Renal pelvis (tissue), 4 donors: ENCODE results near the gene SDCCAG8. TPM values are rescaled to one million over a fixed set of nuclear protein-coding genes. Genes with fewer than 3 reads are reported as not detected.

Experiments
- DNase-seq: peaks from one replicate; pipeline ENCODE4 v3.0.0-alpha.2; 2013
- polyA plus RNA-seq, 3 donors: library from polyadenylated mRNA; unstranded; fragments of 120-200 nt; gene quantifications; one replicate each; pipeline ENCODE4 v1.2.1, GENCODE V29; 2013; ENCODE audit not compliant: insufficient read length in 3 of 3

The SDCCAG8 gene
- polyA plus RNA-seq, 3 donors = 30.2 to 52.0 (median 47.2) TPM

DNA sequence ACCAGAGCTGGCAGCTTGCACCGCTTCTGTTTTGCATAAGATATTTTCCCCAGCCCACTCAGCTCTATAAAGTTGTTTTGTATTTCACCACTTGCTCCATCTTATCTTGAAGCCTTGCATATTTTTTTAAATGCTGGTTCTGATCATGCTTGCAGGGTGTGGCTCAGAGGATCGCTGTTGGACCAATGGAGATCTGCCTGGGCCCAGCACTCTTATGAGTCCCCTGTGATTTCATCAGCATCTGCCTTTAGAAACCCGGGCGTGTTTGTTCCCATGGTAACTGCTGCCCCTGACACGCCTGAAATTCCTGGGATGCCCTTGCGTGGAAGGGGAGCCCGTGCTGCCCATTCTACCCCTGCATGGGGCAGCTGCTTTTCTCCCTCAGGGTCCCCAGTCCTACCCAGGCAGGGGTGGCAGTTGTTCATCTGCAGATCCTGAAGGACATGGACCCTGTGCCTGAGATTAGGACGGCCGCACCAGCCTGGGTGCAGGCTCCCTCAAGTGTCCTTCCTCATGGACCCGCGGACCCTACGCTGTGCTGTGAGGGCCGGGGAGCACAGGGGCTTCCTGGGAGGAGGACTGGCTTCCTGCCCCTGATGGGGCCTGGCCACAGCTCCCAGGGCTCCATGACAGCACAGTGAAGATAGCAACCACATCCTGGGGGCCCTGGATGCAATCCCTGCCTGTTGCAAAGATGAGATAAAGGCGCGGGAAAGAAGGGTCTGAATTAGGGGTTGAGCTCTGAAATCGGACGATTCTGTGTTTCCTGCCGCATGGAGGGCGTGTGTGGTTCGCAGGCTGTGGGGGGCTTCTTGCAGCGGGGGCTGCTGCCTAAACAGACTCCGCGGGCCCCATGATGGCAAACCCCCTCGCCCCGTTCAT, 226.5 kb downstream of the SDCCAG8 start:
- no peak for DNase-seq

- DNase-seq = peak; percentile 19
Observed at GRCh38 chr1:243483071-243483771, 227.4 kb downstream of the SDCCAG8 start.

DNA sequence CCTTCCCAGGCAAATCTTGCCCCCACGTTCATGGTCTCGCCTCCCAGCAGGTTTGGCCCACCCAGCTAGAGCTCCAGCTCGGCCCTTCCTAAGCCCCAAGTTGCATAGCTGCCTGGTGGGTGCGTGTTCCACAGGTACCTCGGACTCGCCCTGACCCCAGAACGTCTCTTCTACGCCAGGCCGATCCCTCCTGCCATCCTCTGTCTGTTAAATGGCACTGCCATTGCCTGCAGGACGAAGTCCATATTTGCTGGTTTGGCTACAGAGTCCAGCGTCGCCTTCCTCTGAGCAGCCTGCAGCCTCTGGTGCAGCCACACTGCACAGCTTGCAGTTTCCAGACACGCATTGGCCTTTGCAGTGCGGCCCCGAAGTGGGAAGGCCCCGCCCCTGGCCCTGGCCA, 228.1 kb downstream of the SDCCAG8 start:
- no peak for DNase-seq

- no peak for DNase-seq
Observed at GRCh38 chr1:243487036-243487648, 231.3 kb downstream of the SDCCAG8 start.

DNA sequence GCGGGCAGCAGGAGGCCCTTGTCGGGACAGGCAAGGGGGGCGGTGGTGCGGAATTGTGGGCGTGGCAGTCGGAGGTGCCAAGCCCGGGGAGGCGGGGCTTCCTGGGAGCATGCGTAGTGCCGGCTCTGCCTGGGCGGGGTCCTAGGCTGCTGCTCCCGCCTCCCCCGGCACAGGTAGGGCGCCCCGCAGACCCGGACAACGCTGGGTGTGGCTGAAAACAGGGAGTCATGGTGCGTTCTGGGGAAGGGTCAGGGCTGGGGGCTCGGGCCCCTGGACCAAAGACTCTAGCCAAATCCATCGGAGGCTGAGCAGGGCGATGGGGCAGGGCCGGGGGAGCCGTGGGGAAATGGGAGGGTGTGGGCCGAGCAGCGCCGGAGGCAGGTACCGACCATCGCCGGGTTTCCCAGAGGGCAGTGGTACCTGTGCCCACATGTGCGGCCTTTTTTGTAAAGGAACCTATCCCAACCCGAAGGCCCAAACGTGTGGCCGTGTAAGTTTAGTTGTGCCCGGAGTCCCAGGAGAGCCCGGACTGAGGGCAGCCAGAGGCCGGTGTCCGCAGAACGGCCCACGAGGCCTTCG, 231.9 kb downstream of the SDCCAG8 start:
- DNase-seq = no peak

DNA sequence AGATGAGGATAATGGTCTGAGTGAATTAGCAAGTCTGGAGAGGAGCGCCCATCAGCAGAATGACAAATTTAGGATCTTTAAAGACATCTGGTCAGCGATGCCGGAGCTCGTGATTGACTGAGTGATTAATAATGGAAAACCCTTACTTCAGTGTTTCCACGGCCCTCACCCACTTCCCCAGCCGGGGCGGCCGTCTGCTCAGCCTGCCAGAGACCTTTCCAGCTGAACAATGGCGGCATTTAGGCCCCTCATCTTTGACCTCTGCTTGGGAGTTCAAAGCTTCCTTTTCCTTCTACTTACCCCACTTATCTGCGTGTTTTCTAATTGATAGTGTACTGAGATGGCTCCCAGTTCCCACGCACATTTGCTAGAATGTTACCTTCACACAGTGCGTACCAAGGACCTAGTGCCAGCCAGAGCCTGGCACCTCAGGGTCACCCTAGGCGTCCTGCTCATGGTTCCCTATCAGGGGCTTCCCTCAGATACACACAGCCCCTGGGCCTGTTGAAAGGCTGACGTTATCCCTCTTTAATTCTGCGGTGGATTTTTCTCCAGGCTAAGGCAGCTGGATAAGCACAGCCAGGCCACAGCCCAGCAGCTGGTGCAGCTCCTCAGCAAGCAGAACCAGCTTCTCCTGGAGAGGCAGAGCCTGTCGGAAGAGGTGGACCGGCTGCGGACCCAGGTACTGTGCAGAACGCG, 232.8 kb downstream of the SDCCAG8 start:
- DNase-seq = no peak

DNA sequence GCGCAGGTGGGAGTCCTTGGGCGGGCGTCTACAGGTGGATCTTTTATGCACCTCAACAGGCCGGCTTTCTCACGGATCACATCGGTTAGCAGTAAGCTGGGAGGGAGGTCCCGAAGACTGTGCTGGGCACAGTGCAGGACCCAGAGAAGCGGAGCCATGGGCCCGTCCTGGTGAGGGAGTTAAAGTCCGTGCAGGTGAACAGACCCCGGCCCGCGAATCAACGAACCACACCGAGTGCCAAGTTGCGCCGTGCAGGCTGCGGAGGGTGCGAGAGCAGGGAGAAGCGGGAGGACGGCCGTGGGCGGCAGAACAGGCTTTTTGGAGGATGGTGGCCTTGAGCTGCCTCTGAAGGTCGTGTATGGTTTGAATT, 233.3 kb downstream of the SDCCAG8 start:
- DNase-seq = no peak

GRCh38 chr1:243489681-243490546, 234.1 kb downstream of the SDCCAG8 start:
- DNase-seq = no peak

- no peak for DNase-seq
Observed at GRCh38 chr1:243490748-243491686, 235.2 kb downstream of the SDCCAG8 start.

DNA sequence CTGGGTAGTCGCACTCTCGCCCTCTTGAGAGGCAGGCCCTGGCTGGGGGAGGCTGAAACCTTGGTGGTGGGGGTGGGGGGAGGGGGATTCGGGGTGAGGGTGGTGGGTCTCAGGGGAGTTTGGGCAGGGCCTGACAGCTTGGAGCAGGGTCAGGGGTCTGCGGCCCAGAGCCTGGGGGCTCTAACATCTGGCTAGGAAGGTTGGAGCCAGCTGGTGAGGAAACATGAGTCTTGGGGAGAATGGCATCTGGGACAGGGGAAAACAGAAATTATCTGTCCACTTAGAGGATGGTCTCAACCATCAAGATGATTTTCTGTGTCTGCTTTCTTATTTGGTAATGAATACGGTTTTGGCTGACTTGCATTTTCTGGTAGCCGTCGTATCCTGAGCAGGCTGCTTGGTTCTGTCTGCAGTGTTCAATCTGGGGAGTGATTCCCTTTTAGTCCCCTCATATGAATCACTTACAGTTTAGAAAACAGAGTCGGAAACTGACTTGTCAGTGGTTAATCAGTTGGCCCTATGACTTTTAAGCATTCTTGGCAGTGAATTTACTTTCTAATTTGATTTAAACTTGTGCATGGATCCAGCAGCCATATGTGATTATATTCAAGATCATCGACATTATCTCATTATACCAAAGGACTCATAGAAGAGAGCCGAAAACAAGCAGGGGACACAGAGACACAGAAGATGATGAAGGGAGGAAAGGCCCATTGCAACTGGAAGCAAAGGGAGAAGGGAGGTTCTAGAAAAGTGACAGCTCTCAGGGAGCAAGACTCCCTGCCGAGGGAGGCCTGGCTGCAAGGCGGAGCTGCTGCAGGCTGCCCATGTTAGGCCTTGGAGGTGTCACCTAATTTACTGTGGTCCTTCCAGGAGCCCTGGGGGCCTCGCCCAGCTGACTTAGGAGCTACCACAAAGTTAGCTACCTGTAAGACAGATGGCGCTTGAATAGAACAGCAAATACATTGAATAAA, 237.6 kb downstream of the SDCCAG8 start:
- no peak for DNase-seq

GRCh38 chr1:243494741-243495431, 239.0 kb downstream of the SDCCAG8 start:
- no peak for DNase-seq

DNA sequence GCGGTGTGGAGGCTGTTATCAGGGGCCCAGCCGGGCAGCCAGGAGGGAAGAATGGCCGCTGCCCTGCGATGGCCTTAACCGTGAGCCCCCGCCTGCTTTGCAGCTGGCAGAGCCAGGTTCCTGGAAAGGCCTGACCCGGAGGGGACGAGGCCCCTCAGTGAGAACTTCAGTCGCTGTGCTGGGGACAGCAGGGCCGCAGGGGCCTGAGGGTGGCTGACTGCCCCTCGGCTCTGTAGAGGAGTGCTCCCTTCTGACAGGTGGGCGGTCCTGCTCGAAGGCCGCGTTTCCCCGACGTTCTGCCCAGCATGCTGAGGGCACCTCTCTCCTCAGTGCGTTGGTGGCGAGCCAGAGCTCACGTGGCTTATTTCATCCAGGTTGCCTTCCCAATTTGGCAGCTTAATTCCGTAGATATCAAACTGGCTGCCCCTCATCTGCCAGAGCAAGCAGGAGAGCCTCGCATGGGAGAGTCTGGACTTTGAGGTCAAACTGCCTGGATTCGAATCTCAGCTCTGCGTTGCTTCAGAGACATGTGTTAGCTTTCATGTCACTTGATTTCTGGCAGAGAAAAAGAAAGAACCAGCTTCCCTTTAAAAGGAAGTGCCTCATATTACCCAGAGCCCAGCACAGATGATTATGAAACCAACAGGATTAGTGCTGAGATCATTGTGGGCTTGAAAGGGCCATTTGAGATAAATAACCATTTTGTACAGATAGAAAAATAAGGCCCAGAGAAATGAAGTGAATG, 239.8 kb downstream of the SDCCAG8 start:
- DNase-seq = no peak

- peak; percentile 39 for DNase-seq
Observed at GRCh38 chr1:243496187-243496646, 240.4 kb downstream of the SDCCAG8 start.

- DNase-seq = no peak
Observed at GRCh38 chr1:243496806-243497205, 241.0 kb downstream of the SDCCAG8 start.

GRCh38 chr1:243497939-243498681, 242.3 kb downstream of the SDCCAG8 start:
- no peak for DNase-seq

GRCh38 chr1:243499248-243499647, 243.4 kb downstream of the SDCCAG8 start:
- DNase-seq = no peak
